Measurements from ENCODE around the gene ZBTB8OS.

Gene ZBTB8OS

DNA sequence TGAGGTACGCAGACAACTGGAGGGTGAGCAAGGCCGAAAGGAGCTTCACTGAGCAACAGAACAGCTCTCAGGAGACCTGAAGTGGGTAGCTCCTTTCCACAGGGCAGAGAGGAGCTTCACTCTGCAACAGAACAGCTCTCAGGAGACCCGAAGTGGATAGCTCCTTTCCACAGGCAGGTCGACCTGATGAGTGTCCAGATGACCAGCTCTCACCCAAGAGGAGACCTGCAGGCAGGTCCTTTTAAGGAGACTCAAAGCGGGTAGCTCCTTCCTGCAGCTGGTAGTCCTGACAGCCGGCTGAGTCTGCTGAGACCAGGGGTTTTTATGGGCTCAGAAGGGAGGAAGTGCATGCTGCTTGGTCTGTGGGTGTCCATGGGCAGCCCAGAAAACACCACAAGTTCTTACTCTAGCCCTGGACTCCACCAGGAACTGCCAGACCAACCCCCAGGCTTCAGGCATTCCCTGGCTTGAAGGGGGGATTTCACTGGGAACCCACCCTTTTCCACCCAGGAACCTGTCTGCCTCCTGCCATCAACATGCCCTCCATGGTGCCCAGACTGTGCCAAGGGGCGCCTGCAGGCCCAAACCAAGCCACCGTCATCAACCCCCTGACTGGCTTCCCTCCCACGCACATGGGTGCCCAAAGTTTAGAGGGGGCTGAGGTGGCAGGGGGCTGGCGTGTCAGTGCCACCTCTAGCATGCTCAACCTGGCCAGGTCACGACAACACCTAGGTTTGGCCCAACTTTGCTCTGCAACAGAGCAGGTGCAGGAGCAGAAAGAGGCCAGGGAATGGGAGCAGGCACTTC lies 43.6 kb downstream of the ZBTB8OS start:
- no peak for DNase-seq

DNA sequence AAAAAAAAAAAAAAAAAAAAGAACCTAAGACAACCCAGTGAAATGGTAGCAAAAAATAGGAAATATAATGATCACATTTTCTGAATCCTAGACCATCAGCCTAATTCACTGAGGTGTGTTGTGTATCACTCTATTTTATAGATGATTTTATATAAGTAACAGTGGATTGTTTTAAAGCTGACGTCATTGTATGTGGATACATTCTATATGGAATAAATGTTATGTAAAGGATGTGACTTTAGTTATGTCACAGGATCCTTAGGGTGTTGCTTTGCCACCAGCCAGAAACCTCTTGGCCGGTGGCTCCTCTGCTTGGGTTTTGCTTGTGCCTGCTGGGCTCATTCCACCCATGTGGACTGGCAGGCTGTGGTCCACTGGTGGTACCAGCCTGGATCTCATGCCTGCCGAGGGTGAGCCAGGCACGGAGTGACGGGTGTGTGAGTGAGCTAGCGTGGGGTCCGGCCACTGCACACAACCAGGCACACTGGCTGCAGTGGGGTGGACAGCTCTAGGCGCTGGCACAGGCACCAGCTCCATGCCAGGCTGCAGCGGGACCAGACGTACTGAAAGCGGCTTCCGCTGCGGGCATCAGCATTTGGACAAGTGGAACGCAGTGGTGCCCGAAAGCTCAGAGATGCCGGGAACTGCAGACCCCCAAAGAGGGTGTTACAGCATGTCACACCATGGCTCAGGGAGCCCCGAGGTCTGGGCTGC lies 44.5 kb downstream of the ZBTB8OS start:
- DNase-seq = no peak

DNA sequence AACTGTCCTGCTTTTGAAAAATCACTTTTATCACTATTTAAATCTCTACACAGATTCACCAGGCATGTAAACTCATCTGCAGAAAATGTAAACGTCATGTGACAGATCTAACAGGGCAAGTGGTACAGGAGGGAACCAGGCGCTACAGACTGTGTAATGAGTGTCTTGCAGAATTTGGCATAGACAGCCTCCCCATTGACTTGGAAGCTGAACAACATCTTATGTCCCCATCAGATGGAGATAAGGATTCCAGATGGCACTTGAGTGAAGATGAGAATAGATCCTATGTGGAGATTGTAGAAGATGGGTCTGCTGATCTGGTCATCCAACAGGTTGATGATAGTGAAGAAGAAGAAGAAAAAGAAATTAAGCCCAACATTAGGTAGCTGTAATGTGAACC lies 50.3 kb downstream of the ZBTB8OS start:
- DNase-seq = no peak

DNA sequence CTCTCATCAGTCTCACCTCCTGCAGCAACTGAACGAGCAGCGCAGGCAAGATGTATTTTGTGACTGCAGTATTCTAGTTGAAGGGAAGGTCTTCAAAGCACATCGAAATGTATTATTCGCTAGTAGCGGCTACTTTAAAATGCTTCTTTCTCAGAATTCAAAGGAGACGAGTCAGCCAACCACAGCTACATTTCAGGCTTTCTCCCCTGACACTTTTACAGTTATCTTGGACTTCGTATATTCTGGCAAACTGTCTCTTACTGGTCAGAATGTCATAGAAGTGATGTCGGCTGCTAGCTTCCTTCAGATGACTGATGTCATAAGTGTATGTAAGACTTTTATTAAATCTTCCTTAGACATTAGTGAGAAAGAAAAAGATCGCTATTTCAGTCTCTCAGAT lies 57.4 kb downstream of the ZBTB8OS start:
- no peak for DNase-seq

DNA sequence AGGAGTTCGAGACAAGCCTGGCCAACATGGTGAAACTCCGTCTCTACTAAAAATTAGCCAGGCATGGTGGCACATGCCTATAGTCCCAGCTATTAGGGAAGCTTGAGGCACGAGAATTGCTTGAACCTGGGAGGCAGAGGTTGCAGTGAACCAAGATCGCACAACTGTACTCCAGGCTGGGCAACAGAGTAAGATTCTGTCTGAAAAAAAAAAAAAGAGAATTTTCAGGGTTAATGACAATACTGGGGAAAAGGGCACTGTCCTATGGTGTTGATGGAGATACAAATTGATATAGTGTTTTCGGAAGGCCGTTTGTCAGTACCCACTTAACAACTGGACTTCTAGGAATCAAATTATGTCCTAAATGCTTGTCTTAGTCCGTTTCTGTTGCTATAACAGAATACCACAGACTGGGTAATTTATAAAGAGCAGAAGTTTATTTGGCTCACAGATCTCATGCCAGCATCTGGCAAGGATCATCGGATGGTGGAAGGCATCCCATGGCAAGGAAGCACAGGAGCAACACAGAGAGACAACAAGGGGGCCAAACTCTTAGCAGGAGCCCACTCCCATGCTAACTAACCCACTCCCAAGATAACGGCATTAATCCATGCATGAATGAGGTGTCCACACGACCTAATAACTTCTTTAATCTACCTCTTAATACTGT lies 69.9 kb downstream of the ZBTB8OS start:
- no peak for DNase-seq

Data from NCI-H526 treated with DMSO at 0.1 percent for 48 hours (cell line).